ENCODE measurements around the gene PDE6H. TPM values are rescaled to one million over a fixed set of nuclear protein-coding genes. Genes with fewer than 3 reads are reported as not detected.

The PDE6H gene
- total RNA-seq, 1 donor from 2014 or later: not detected

DNA sequence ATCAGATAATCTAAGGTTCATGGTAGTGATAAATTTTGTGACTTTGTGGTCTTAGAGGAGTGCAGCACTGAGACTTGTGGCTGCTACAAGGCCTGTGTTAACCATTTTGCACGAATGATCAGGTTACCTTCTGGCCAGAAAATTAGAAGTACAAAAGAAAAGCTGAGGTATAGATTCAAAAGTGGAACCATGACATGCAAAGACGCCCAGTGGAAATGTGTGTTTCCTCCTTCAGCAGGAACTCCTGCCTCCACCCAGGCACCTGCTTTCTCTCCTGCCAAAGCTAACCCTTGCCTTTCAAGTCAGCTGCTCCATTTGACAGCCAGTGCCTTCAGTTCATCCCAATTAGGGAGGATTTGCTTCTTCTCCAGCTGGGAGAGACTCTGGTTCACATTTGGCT, 10.1 kb downstream of the PDE6H start:
- peaks cover 7% of the 10 kb centered on the region for H3K9me3 Mint-ChIP-seq
- peaks cover 10% of the 10 kb centered on the region for H3K4me1 Mint-ChIP-seq
- DNase-seq (ENCODE audit: low spot score in 2 of 2, unreplicated experiment in 2 of 2): no peak
- no peaks in the 10 kb centered on the region for H3K27me3 Mint-ChIP-seq (ENCODE audit: low read depth)
- TF ChIP-seq, protein P1, sequence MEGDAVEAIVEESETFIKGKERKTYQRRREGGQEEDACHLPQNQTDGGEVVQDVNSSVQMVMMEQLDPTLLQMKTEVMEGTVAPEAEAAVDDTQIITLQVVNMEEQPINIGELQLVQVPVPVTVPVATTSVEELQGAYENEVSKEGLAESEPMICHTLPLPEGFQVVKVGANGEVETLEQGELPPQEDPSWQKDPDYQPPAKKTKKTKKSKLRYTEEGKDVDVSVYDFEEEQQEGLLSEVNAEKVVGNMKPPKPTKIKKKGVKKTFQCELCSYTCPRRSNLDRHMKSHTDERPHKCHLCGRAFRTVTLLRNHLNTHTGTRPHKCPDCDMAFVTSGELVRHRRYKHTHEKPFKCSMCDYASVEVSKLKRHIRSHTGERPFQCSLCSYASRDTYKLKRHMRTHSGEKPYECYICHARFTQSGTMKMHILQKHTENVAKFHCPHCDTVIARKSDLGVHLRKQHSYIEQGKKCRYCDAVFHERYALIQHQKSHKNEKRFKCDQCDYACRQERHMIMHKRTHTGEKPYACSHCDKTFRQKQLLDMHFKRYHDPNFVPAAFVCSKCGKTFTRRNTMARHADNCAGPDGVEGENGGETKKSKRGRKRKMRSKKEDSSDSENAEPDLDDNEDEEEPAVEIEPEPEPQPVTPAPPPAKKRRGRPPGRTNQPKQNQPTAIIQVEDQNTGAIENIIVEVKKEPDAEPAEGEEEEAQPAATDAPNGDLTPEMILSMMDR (IDR thresholded peaks at IDR 0.05; ENCODE audit: unreplicated experiment): no peak
- H3K27ac Mint-ChIP-seq: peak overlapping the region; percentile 54
- H3K4me3 Mint-ChIP-seq: no peak overlapping the region
- H3K36me3 Mint-ChIP-seq: peaks cover 3% of the 10 kb centered on the region

DNA sequence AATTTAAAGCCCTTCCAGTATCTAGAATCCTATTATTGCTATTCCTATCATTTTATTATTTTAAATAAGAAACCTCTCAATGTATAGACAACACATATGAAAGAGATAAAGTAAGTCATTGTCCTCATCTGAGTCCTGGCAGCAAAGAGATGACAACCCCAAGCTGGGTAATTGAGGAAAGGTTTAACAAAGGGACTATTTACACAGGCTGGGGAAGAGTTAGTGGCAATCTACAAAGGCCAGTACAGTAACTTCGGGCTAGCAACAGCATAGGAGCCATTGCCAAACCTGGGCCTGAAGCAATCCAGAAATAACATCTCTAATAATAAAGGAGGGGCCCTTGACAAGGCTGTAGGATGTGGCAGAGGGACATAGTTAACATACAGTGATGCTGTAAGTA, 11.2 kb downstream of the PDE6H start:
- Mint-ChIP-seq H3K27me3 (ENCODE audit: low read depth) (no peaks in the 10 kb centered on the region), H3K36me3 (peaks cover 5% of the 10 kb centered on the region), H3K4me1 (peaks cover 10% of the 10 kb centered on the region), H3K27ac (no peak overlapping the region), H3K9me3 (peaks cover 17% of the 10 kb centered on the region), H3K4me3 (no peak overlapping the region)
- TF ChIP-seq, protein P1 (IDR thresholded peaks at IDR 0.05; ENCODE audit: unreplicated experiment): no peak
- no peak for DNase-seq (ENCODE audit: low spot score in 2 of 2, unreplicated experiment in 2 of 2)

DNA sequence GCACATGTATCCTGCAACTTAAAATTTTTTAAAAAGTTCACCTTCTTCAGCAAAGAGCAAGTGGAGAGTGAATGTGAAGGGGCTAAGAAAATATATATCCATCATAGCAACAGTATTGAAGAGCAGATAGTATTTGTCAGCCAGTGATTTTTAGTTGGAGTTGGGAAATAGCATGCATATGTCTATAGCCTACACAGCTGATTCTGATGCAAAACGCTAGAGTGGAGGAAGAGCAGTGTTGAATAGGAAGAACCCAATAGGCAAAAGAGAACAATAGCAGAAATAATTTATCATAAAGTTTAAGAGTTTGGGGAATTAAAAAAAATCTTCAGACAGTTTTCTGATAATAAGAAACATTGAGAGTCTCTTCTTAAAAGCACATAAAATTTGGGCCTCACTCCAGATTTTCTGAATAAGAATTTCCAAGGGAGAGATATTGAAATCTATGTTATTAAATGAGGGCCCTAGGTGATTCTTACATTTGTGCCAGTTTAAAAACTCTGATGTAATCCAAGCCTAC, 12.0 kb downstream of the PDE6H start:
- H3K27ac Mint-ChIP-seq: no peak overlapping the region
- H3K27me3 Mint-ChIP-seq (ENCODE audit: low read depth): no peaks in the 10 kb centered on the region
- peaks cover 24% of the 10 kb centered on the region for H3K9me3 Mint-ChIP-seq
- peaks cover 10% of the 10 kb centered on the region for H3K4me1 Mint-ChIP-seq
- TF ChIP-seq, protein P1 (IDR thresholded peaks at IDR 0.05; ENCODE audit: unreplicated experiment): no peak
- no peak overlapping the region for H3K4me3 Mint-ChIP-seq
- DNase-seq (ENCODE audit: low spot score in 2 of 2, unreplicated experiment in 2 of 2): no peak
- H3K36me3 Mint-ChIP-seq: peaks cover 8% of the 10 kb centered on the region

DNA sequence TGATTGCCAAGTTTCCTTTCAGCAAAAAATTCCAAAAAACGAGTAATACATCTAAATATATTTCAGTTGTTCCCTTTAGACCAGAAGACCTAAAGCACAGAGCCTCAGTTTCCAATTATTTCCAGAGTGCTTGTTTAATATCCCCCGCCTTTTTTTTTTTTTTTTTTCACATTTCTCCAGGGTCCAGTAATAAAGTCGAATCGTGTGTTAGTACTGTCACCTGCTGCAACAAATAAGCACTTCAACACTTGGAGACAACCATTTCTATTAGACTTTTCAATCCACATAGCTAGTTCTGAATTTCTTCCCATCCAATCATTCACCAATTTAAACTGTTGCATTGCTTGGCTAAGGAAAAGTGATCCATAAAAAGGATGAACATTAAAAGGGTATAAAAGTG, 13.6 kb downstream of the PDE6H start:
- no peak for DNase-seq (ENCODE audit: low spot score in 2 of 2, unreplicated experiment in 2 of 2)
- TF ChIP-seq, protein P1 (IDR thresholded peaks at IDR 0.05; ENCODE audit: unreplicated experiment): no peak
- Mint-ChIP-seq H3K4me1 (peaks cover 10% of the 10 kb centered on the region), H3K27me3 (ENCODE audit: low read depth) (no peaks in the 10 kb centered on the region), H3K9me3 (peaks cover 39% of the 10 kb centered on the region), H3K27ac (no peak overlapping the region), H3K4me3 (no peak overlapping the region), H3K36me3 (peaks cover 17% of the 10 kb centered on the region)

DNA sequence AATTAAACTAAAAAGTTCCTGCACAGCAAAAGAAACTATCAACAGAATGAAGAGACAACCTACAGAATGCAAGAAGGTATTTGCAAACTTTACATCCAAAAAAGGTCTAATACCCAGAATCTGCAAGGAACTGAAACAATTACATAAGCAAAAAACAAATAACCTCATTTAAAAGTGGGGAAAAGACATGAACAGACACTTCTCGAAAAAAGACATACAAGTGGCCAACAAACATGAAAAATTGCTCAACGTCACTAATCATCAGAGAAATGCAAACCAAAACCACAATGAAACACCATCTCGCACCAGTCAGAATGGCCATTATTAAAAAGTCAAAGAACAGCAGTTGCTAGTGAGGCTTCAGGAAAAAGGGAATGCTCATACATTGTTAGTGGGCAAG, 15.2 kb downstream of the PDE6H start:
- Mint-ChIP-seq H3K27me3 (ENCODE audit: low read depth) (no peaks in the 10 kb centered on the region), H3K9me3 (peaks cover 40% of the 10 kb centered on the region), H3K4me1 (peaks cover 10% of the 10 kb centered on the region), H3K4me3 (no peak overlapping the region), H3K27ac (no peak overlapping the region), H3K36me3 (peaks cover 18% of the 10 kb centered on the region)
- TF ChIP-seq, protein P1 (IDR thresholded peaks at IDR 0.05; ENCODE audit: unreplicated experiment): no peak
- no peak for DNase-seq (ENCODE audit: low spot score in 2 of 2, unreplicated experiment in 2 of 2)

DNA sequence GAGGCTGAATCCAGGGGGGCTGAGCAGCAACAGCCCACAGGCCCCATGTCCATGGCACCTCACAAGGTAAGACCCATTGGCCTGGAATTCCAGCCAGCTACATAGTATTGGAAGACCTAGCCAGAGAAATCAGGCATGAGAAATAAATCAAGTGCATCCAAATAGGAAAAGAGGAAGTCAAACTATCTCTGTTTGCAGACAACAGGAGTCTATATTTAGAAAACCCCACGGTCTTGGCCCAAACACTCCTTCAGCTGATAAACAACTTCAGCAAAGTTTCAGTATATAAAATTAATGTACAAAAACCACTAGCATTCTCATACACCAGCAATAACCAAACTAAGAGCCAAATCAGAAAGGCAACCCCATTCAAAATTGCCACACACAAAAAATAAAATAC, 16.9 kb downstream of the PDE6H start:
- Mint-ChIP-seq H3K4me1 (peaks cover 17% of the 10 kb centered on the region), H3K36me3 (peaks cover 18% of the 10 kb centered on the region), H3K9me3 (peaks cover 40% of the 10 kb centered on the region), H3K27me3 (ENCODE audit: low read depth) (no peaks in the 10 kb centered on the region), H3K27ac (no peak overlapping the region), H3K4me3 (no peak overlapping the region)
- TF ChIP-seq, protein P1 (IDR thresholded peaks at IDR 0.05; ENCODE audit: unreplicated experiment): no peak
- DNase-seq (ENCODE audit: low spot score in 2 of 2, unreplicated experiment in 2 of 2): no peak
